SK-N-DZ (cell line): ENCODE measurements around the gene ATG5.
A peak's percentile ranks its signal among the peaks of the same experiment; 100 is the strongest.

Experiments
- DNase-seq: peaks from one replicate; pipeline ENCODE4 v3.0.0-alpha.2; 2015; ENCODE audit warnings: low spot score

ATG5 gene

DNA sequence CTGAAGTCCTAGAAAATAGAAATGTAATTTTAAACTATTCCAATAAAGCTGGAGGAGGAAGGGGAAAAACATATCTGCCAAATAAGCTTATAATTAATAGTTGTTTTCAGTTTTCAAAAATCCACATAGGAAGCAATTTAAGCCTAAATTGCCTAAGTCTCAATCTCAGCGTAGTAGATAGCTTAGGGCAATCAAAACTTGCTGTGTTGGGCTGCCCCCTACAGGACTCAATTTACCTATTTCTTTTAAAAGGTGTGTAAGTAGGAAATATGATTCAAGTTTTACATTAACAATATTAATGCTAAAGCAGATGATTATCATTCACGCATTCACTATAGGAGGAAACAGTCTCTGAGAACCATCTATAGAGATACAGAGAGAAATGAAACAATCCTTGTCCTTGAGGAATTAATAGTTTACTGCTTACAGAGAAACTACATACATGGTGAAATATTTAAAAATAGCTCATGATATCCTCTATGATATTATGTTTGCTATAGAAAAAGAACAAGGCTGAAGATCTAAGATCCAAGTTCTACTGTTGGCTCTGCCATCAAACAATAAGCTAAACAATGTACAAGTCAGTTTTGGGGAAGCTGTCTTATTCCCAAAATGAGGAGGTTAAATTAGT is 102.1 kb downstream of the ATG5 start:
- peak; percentile 45 for DNase-seq

- DNase-seq = no peak
Observed at GRCh38 chr6:106220485-106220884, 105.1 kb downstream of the ATG5 start.

DNA sequence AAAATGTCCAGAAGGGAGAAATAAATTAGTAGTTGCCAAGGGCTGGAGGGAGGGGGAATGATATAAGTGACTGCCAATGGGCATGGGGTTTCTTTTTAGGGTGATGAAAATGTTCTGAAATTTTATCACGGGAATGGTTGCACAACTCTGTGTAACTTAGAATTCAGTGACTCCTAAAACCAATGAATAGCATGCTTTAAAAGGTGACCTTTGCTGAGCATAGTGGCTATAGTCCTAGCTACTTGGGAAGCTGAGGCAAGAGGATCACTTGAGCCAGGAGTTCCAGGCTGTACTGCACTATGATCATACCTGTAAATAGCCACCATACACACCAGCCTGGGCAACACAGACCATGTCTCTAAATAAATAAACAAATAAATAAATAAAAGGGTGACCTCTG is 109.0 kb downstream of the ATG5 start:
- no peak for DNase-seq

DNA sequence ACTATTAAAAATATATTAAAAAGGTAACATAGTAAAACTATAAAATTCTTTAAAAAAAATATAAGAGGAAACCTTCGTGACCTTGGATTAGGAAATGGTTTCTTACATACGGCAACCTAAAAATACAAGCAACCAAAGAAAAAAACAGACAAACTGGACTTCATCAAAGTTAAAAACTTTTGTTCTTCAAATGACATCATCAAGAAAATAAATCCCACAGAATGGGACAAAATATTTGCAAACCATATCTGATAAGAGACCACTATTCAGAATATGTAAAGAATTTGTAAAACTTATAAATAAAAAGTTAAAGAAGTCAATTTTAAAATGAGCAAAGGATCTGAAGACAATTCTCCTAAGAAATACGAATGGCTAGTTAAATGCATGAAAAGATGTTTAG is 110.0 kb downstream of the ATG5 start:
- DNase-seq = no peak

DNA sequence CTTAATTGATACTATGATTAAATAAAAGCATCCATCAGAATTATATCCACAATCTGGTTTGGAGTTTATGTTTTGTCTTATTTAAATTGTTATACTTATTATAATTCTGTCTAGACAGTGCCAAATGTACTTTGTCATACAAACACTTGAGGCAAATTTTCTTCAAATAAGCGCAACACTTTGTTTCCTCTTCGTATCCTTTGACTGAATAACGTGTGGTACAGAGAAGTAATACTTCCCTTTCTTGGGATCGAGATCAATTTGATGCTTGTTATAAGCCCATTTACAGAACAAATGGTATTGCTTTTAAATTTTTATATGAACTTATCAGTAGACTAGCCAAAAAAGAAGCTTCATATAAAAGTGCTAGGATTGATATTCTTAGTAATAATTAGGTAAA is 111.0 kb downstream of the ATG5 start:
- no peak for DNase-seq

- no peak for DNase-seq
Observed at GRCh38 chr6:106213660-106214289, 111.8 kb downstream of the ATG5 start.

DNA sequence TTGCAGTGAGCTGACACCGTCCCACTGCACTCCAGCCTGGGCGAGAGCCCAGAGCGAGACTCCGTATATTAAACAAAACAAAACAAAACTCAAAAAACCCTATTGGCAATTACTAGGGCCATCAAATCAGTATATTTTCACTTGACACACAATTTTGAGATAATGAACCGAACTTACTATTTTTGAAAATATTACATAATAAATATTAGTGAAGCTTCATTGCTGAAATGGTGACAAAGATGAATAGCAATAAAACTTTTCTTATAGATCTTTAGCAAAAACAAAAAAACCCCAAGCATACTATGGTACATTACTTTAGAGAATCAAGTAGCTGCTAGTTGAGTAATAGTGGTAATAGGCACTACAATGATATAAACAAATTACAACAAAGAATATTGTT is 113.0 kb downstream of the ATG5 start:
- DNase-seq = no peak

DNA sequence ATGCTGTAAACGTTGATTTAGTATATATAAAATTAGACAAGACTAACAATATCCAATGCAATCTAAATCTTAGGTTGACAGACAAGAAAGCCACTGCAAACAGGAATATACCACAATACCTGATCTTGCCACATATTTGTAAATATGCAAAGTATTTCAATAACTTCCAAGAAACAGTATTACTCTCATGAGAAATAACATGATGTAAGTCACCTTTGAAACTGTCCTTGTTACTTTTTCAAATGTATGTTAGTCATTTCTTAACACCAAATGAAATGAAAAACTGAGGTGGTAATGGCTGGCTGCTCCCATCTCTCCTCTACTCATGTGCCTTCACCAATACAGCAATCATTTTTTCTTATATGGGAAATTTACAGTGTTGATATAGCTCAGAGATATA is 118.7 kb downstream of the ATG5 start:
- no peak for DNase-seq

GRCh38 chr6:106204961-106205360 is 120.6 kb downstream of the ATG5 start:
- DNase-seq = no peak

GRCh38 chr6:106199998-106200397 is 125.6 kb downstream of the ATG5 start:
- no peak for DNase-seq

- no peak for DNase-seq
Observed at GRCh38 chr6:106199331-106199730, 126.2 kb downstream of the ATG5 start.

GRCh38 chr6:106197441-106197840 is 128.1 kb downstream of the ATG5 start:
- DNase-seq = no peak

DNA sequence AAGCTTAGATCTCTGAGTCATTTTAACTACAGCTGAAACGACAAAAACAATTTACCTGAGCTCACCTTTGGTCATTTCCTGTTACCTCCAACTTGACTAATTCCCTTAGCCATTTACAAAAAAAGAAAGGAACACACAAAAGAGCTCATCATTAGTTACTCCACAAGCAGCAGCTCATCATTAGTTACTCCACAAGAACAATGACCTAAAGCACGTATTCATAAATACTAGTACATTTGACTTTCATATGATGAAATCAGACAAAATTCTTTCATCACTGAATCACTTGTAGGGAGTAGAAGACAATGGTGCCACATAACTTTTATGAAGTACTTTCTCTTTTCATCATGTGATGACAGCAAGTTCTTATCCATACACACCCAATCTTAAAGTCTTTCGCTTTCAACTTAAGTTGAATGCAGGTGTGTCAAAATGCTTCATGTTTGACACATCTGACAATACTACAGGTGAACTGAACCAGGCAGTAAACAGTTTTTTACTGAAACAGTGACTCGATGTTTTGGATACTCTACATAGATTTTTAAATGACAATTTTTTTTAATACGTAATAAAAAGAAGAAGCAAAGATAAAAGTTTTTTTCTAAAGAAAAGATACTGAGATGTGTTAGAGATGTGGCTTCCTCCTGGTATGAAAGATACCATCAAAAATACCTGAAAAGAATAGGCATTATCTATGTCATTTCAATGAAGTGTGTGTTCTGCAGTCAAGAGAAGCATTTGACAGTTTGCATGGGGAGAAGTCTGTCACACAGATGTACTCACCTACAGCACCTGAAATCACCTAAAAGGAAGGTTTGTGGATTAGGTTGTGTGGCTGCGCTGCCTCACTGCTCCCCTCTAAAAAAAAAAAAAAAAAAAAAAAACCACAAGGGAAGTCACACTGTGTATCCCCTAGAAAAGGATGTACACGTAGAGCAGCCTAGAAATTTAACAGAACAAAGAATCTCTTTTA is 130.3 kb downstream of the ATG5 start:
- DNase-seq = no peak

- peak; percentile 19 for DNase-seq
Observed at GRCh38 chr6:106192824-106193223, 132.7 kb downstream of the ATG5 start.

- no peak for DNase-seq
Observed at GRCh38 chr6:106188104-106188794, 137.3 kb downstream of the ATG5 start.

GRCh38 chr6:106187424-106187982 is 138.1 kb downstream of the ATG5 start:
- DNase-seq = no peak

GRCh38 chr6:106186714-106187113 is 138.8 kb downstream of the ATG5 start:
- DNase-seq = no peak

GRCh38 chr6:106186172-106186571 is 139.4 kb downstream of the ATG5 start:
- no peak for DNase-seq

- DNase-seq = no peak
Observed at GRCh38 chr6:106185615-106186014, 139.9 kb downstream of the ATG5 start.

GRCh38 chr6:106184629-106185028 is 140.9 kb downstream of the ATG5 start:
- DNase-seq = no peak

- no peak for DNase-seq
Observed at GRCh38 chr6:106183430-106183829, 142.1 kb downstream of the ATG5 start.

GRCh38 chr6:106182455-106182854 is 143.1 kb downstream of the ATG5 start:
- DNase-seq = no peak
